Astrocyte (in vitro differentiated cells and primary cell): ENCODE data around the gene PASK.

Experiments
- CTCF ChIP-seq: IDR thresholded peaks from 2 replicates; pipeline ENCODE4 v1.5.1; 2011; ENCODE audit warnings: low read depth, mild to moderate bottlenecking, inconsistent platforms, low read length, moderate library complexity; ENCODE audit not compliant: insufficient read depth
- EZH2 ChIP-seq: IDR thresholded peaks from 2 replicates; pipeline ENCODE4 v1.6.1; 2012; ENCODE audit warnings: mild to moderate bottlenecking, low read length, inconsistent platforms; ENCODE audit not compliant: insufficient read depth

- TF ChIP-seq CTCF = no peak
- no peak for TF ChIP-seq EZH2
Observed at GRCh38 chr2:241095594-241096290, 53.5 kb downstream of the PASK start.
